BLaER1 treated with 17β-estradiol and CSF1 and Interleukin-3, amounts not matched to agents 10 nM and 100 nM (cell line): ENCODE results near the gene NCAM2.

Source experiments
- H3K27ac ChIP-seq, 11 experiments: shearing (Covaris generic); formaldehyde crosslinking; 2 replicates each; pipeline ENCODE4 v1.8.1; 2022
- H3K27me3 ChIP-seq, 11 experiments: shearing (Covaris generic); formaldehyde crosslinking; 2 replicates each; pipeline ENCODE4 v1.8.1; 2022
- H3K36me3 ChIP-seq, 11 experiments: shearing (Covaris generic); formaldehyde crosslinking; 2 replicates each; pipeline ENCODE4 v1.8.1; 2022
- H3K4me1 ChIP-seq, 10 experiments: shearing (Covaris generic); formaldehyde crosslinking; 2 replicates each; pipeline ENCODE4 v1.8.1; 2022
- H3K4me2 ChIP-seq, 11 experiments: shearing (Covaris generic); formaldehyde crosslinking; 2 replicates each; pipeline ENCODE4 v1.8.1; 2022
- H3K4me3 ChIP-seq, 10 experiments: shearing (Covaris generic); formaldehyde crosslinking; 2 replicates each; pipeline ENCODE4 v1.8.1; 2022
- H3K9ac ChIP-seq, 11 experiments: shearing (Covaris generic); formaldehyde crosslinking; 2 replicates each; pipeline ENCODE4 v1.8.1; 2022
- H3K9me3 ChIP-seq, 11 experiments: shearing (Covaris generic); formaldehyde crosslinking; replicated peaks in 1 of 11; 2 replicates each; pipeline ENCODE4 v1.8.1; 2022
- H4K20me1 ChIP-seq, 11 experiments: shearing (Covaris generic); formaldehyde crosslinking; 2 replicates each; pipeline ENCODE4 v1.8.1; 2022
- Cebpa-rat ChIP-seq, 11 experiments: shearing (Covaris generic); IDR thresholded peaks; 2 replicates each; pipeline ENCODE4 v1.8.1; 2022

Gene NCAM2

GRCh38 chr21:21204366-21204996 is 206.3 kb downstream of the NCAM2 start:
- Histone ChIP-seq H3K4me3 (no peak overlapping the region), H4K20me1 (no peaks in the 10 kb centered on the region), H3K27me3 (no peaks in the 10 kb centered on the region), H3K27ac (no peak overlapping the region), H3K4me2 (no peak overlapping the region), H3K36me3 (no peaks in the 10 kb centered on the region), H3K4me1 (peaks cover 0 to 14% (median 0%) of the 10 kb centered on the region in 10 experiments; a peak in 6 of 20 replicates), H3K9me3 (no peaks in the 10 kb centered on the region), H3K9ac (no peak overlapping the region)
- no peak for TF ChIP-seq Cebpa-rat (IDR thresholded peaks at IDR 0.05)

- H3K27me3 ChIP-seq = no peaks in the 10 kb centered on the region
- no peaks in the 10 kb centered on the region for H3K9me3 ChIP-seq
- H3K4me3 ChIP-seq = no peak overlapping the region
- H4K20me1 ChIP-seq = no peaks in the 10 kb centered on the region
- H3K4me1 ChIP-seq = peaks cover 0 to 5% (median 0%) of the 10 kb centered on the region in 10 experiments; a peak in 2 of 20 replicates
- no peak overlapping the region for H3K4me2 ChIP-seq
- no peak overlapping the region for H3K27ac ChIP-seq
- no peak overlapping the region for H3K9ac ChIP-seq
- TF ChIP-seq Cebpa-rat (IDR thresholded peaks at IDR 0.05) = no peak
- no peaks in the 10 kb centered on the region for H3K36me3 ChIP-seq
Observed at GRCh38 chr21:21205604-21206003, 207.4 kb downstream of the NCAM2 start.

- no peak overlapping the region for H3K27ac ChIP-seq
- no peak for TF ChIP-seq Cebpa-rat (IDR thresholded peaks at IDR 0.05)
- H3K27me3 ChIP-seq = no peaks in the 10 kb centered on the region
- no peaks in the 10 kb centered on the region for H3K36me3 ChIP-seq
- H4K20me1 ChIP-seq = no peaks in the 10 kb centered on the region
- no peak overlapping the region for H3K4me2 ChIP-seq
- H3K9me3 ChIP-seq = no peaks in the 10 kb centered on the region
- H3K4me1 ChIP-seq = no peaks in the 10 kb centered on the region
- H3K4me3 ChIP-seq = no peak overlapping the region
- no peak overlapping the region for H3K9ac ChIP-seq
Observed at GRCh38 chr21:21210552-21210951, 212.3 kb downstream of the NCAM2 start.

- Histone ChIP-seq H3K4me1 (no peaks in the 10 kb centered on the region), H3K36me3 (no peaks in the 10 kb centered on the region), H3K9me3 (no peaks in the 10 kb centered on the region), H3K9ac (no peak overlapping the region), H3K4me2 (no peak overlapping the region), H3K4me3 (no peak overlapping the region), H4K20me1 (no peaks in the 10 kb centered on the region), H3K27me3 (no peaks in the 10 kb centered on the region), H3K27ac (no peak overlapping the region)
- TF ChIP-seq Cebpa-rat (IDR thresholded peaks at IDR 0.05) = no peak
Observed at GRCh38 chr21:21213297-21213696, 215.1 kb downstream of the NCAM2 start.

- Histone ChIP-seq H3K9ac (no peak overlapping the region), H3K27ac (no peak overlapping the region), H3K9me3 (no peaks in the 10 kb centered on the region), H4K20me1 (no peaks in the 10 kb centered on the region), H3K4me3 (no peak overlapping the region), H3K36me3 (no peaks in the 10 kb centered on the region), H3K4me2 (no peak overlapping the region), H3K4me1 (no peaks in the 10 kb centered on the region), H3K27me3 (no peaks in the 10 kb centered on the region)
- no peak for TF ChIP-seq Cebpa-rat (IDR thresholded peaks at IDR 0.05)
Observed at GRCh38 chr21:21216047-21216446, 217.8 kb downstream of the NCAM2 start.

- TF ChIP-seq Cebpa-rat (IDR thresholded peaks at IDR 0.05) = no peak
- Histone ChIP-seq H3K9ac (no peak overlapping the region), H4K20me1 (no peaks in the 10 kb centered on the region), H3K4me2 (no peak overlapping the region), H3K27me3 (no peaks in the 10 kb centered on the region), H3K36me3 (0 out of 22 replicates have a peak, but pooled peaks cover 0 to 4% (median 0%) of the 10 kb centered on the region in 11 experiments), H3K27ac (no peak overlapping the region), H3K4me3 (no peak overlapping the region), H3K9me3 (peaks cover 7 to 12% (median 10%) of the 10 kb centered on the region in 11 experiments; a peak in 18 of 22 replicates), H3K4me1 (no peaks in the 10 kb centered on the region)
Observed at GRCh38 chr21:21226472-21226871, 228.3 kb downstream of the NCAM2 start.

- TF ChIP-seq Cebpa-rat (IDR thresholded peaks at IDR 0.05) = no peak
- Histone ChIP-seq H3K27ac (no peak overlapping the region), H3K4me1 (no peaks in the 10 kb centered on the region)
Observed at GRCh38 chr21:21230672-21231071, 232.5 kb downstream of the NCAM2 start.

GRCh38 chr21:21231913-21232312 is 233.7 kb downstream of the NCAM2 start:
- H3K4me2 ChIP-seq = no peak overlapping the region
- no peak overlapping the region for H3K27ac ChIP-seq
- no peaks in the 10 kb centered on the region for H3K9me3 ChIP-seq
- H3K36me3 ChIP-seq = no peaks in the 10 kb centered on the region
- no peaks in the 10 kb centered on the region for H4K20me1 ChIP-seq
- no peaks in the 10 kb centered on the region for H3K4me1 ChIP-seq
- H3K9ac ChIP-seq = no peak overlapping the region
- no peaks in the 10 kb centered on the region for H3K27me3 ChIP-seq
- no peak for TF ChIP-seq Cebpa-rat (IDR thresholded peaks at IDR 0.05)
- no peak overlapping the region for H3K4me3 ChIP-seq

More at GRCh38 chr21:21230672-21231071, 232.5 kb downstream of the NCAM2 start:
- H3K9ac ChIP-seq = no peak overlapping the region
- H4K20me1 ChIP-seq = no peaks in the 10 kb centered on the region
- H3K36me3 ChIP-seq = no peaks in the 10 kb centered on the region
- H3K4me2 ChIP-seq = no peak overlapping the region
- H3K4me3 ChIP-seq = no peak overlapping the region
- no peaks in the 10 kb centered on the region for H3K27me3 ChIP-seq
- no peaks in the 10 kb centered on the region for H3K9me3 ChIP-seq

GRCh38 chr21:21232320-21232719 is 234.1 kb downstream of the NCAM2 start:
- Histone ChIP-seq H4K20me1 (no peaks in the 10 kb centered on the region), H3K4me2 (no peak overlapping the region), H3K4me1 (no peaks in the 10 kb centered on the region), H3K27me3 (no peaks in the 10 kb centered on the region), H3K36me3 (no peaks in the 10 kb centered on the region), H3K4me3 (no peak overlapping the region), H3K9ac (no peak overlapping the region), H3K27ac (no peak overlapping the region), H3K9me3 (no peaks in the 10 kb centered on the region)
- no peak for TF ChIP-seq Cebpa-rat (IDR thresholded peaks at IDR 0.05)

GRCh38 chr21:21233051-21233450 is 234.8 kb downstream of the NCAM2 start:
- no peak overlapping the region for H3K9ac ChIP-seq
- no peak overlapping the region for H3K27ac ChIP-seq
- H3K27me3 ChIP-seq = no peaks in the 10 kb centered on the region
- H3K9me3 ChIP-seq = no peaks in the 10 kb centered on the region
- no peaks in the 10 kb centered on the region for H3K4me1 ChIP-seq
- H3K36me3 ChIP-seq = no peaks in the 10 kb centered on the region
- no peak overlapping the region for H3K4me2 ChIP-seq
- no peak for TF ChIP-seq Cebpa-rat (IDR thresholded peaks at IDR 0.05)
- no peaks in the 10 kb centered on the region for H4K20me1 ChIP-seq
- no peak overlapping the region for H3K4me3 ChIP-seq
